HG03060 (cell line): ENCODE results near the gene FOSL1.
A peak's percentile ranks its signal among the peaks of the same experiment; 100 is the strongest.

Source experiments
- ATAC-seq: cut with Tn5 transposase; IDR thresholded peaks from one replicate; pipeline ENCODE4 v1.9.1; 2021; ENCODE audit warnings: low read depth, moderate number of reproducible peaks; ENCODE audit not compliant: unreplicated experiment

Gene FOSL1

GRCh38 chr11:65883058-65883761 lies 17.0 kb downstream of the FOSL1 start:
- no peak for ATAC-seq

DNA sequence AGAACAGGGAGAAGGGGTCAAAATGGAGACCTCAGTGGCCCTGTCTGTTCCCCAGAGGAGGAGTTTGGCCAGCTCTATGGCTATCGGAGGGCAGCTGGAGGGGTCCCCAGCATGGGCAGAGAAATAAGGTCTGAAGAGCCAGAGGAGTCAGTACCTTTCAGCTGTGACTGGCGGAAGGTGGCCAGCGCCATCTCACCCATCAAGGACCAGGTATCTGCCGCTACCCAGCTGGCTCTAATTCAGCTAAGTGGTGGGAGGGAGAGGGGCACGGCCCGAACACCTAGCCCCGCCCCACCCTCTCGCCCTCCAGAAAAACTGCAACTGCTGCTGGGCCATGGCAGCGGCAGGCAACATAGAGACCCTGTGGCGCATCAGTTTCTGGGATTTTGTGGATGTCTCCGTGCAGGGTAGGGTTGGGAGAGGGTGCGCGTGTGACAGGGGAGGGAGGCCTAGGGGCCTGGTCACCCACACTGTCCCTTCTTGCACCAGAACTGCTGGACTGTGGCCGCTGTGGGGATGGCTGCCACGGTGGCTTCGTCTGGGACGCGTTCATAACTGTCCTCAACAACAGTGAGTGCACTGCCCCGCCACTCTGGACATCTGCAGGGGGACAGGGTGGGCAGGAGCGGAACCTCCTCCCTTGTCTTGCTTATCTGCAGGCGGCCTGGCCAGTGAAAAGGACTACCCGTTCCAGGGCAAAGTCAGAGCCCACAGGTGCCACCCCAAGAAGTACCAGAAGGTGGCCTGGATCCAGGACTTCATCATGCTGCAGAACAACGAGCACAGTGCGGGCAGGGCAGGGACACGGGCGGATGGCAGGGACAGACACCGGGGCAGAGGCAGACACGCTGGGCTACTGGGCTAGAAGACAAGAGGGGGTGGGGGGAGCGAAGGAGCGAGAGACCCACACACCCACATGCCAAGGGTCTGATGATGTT lies 17.8 kb downstream of the FOSL1 start:
- no peak for ATAC-seq

DNA sequence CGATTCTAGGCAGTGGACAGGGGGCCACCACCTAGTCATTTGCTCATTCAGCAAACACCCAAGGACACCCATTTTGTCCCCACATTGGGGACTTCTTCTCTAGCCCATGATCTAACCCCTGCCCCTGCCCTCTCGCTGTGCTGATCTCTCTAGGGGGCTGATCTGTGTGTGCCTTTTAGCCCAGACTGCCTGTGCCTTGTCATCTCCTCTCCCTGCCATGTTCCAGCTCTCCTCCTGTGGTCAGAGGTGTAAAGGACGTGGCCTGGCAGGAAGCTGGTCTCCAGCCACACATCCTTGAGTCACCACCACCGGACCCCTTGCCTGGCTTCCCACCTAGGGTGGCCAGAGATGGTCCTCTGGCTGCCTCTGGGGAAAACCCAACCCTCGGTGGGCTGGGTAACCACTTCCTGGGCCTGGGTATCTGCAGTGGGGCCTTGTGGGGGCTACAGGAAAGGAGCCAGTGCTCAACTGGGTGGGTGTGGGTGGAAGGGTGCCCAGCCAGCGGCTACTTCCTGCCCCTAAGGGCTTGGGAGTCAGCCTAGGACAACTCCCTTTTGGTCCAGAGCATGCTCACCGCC lies 19.3 kb downstream of the FOSL1 start:
- ATAC-seq = no peak

- no peak for ATAC-seq
Observed at GRCh38 chr11:65880027-65880426, 20.2 kb downstream of the FOSL1 start.

GRCh38 chr11:65879617-65880016 lies 20.6 kb downstream of the FOSL1 start, which contains the start of gene CTSW:
TSS of gene CTSW (plus strand) at chr11:65879837. CDS start at chr11:65879855, 18 bp downstream.
- ATAC-seq = no peak

DNA sequence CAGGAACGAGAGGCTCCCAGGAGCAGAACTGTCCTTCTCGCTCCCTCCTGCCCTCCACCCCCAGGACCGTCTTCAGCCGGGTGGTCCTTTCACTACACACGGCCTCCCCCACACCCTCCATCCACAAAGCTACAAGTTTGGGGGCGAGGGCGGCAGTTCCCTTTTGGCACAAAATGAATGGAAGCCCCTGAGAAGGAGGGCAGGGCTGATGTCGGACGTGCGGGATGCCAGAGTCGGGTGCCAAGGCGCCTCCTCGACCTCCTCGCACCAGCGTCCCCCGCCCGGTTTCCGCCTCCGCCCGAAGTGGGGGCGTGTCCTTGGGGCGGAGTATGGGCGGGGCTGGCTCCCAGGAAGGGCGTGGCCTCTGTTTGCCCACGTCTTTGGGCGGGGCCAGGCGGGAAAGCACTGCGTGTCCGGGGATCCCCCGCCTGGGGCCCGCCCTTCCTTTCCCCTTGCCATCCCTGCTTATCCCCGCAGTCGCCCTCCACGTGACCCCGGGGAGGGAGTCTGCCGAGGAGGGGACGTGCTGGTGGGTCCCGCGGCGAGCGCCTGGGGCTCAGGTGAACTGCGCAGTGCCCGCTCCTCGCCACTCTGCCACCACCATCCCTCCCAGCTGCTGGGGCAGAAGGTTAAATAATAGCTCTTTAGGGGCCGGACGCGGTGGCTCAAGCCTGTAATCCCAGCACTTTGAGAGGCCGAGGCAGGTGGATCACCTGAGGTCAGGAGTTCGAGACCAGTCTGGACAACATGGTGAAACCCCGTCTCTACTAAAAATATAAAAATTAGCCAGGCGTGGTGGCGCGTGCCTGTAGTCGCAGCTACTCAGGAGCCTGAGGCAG lies 26.7 kb downstream of the FOSL1 start:
- ATAC-seq = peak; percentile 73

GRCh38 chr11:65872586-65873317 lies 27.4 kb downstream of the FOSL1 start, which contains the start of gene EFEMP2:
TSS of gene EFEMP2 (minus strand) at chr11:65872800. CDS start at chr11:65872354, 446 bp downstream.
- ATAC-seq = no peak

DNA sequence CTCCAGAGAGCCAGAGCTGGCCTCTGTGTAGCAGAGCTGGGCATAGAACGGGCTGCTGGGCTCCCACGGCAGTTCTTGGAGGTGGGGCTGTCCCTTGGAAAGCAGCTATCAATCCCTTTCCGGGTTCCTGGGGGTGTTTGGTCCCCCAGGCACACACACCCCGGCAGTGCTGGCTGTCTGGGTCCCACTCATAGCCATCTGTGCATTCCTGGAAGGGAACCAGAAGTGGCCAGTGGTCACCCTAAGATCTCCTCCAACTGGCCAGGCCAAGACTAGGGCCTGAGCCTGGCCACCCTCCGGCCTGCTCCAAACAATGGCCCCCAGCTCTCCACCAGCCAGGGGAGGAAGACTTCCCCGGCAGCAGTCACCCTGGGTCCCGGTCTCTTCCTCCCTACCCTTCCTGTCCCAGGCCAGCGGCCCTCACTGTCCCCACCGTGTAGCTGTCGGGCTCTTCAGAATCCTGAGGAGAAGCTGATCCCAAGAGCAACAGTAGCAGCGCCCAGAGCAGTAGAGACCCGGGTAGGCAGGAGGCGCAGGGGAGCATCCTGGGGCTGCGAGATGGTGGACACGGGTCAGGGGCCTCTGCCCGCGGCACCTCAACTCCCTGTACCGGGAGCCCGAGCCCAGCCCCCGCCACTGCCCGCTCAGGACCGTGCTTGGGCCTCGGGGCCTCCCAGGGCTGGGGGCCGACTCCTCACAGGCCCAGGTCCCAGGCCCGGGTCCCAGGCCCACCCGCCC lies 28.2 kb downstream of the FOSL1 start:
- no peak for ATAC-seq

DNA sequence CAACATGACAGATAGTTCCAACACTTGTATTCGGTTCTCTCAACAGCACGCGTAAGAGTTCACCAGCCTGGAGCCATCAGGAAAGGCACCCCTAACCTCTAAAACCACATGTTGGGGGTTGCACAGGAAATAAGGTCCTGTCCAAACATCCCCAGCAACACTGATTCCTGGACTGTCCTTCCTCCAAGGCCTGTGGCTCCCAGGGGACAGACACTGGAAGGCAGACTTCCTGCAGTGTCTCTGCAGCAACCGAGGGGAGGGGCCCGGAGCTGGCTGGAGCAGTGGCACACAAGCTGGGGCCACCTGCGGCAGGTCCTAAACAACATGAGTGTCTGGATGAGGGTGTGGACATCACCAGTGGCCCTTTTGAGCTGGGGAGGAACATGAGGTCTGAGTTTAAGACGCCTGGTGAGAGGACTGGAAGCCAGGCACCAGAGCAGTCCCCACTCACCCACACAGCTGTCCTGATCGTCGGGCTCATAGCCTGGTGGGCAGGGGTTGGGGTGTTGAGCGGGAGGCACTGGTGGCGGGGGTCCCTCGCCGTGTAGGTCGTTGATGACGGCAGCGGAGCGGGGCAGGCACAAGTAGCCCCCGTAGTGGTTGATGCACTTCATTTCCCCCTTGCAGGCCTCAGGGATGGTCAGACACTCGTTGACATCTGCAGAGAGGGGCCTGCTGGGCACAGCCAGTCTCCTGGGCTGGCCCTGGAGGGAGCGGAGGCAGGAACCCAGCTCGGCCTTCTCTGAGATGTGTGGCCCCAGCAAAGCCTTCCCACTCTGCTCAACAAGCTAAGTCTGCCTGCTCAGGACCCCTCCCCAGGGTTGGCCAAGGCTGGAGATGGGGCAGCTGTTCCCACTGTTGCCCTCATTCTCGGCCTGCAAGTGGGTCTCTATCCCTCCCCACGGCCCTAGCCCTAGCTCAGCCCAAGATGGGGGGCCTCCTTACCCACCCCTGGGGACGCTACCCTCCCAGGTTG lies 29.2 kb downstream of the FOSL1 start:
- ATAC-seq = no peak

GRCh38 chr11:65870307-65870658 lies 29.9 kb downstream of the FOSL1 start:
- no peak for ATAC-seq

- ATAC-seq = no peak
Observed at GRCh38 chr11:65869643-65870306, 30.4 kb downstream of the FOSL1 start.

- no peak for ATAC-seq
Observed at GRCh38 chr11:65868907-65869306, 31.3 kb downstream of the FOSL1 start.

- no peak for ATAC-seq
Observed at GRCh38 chr11:65868076-65868667, 32.0 kb downstream of the FOSL1 start.

DNA sequence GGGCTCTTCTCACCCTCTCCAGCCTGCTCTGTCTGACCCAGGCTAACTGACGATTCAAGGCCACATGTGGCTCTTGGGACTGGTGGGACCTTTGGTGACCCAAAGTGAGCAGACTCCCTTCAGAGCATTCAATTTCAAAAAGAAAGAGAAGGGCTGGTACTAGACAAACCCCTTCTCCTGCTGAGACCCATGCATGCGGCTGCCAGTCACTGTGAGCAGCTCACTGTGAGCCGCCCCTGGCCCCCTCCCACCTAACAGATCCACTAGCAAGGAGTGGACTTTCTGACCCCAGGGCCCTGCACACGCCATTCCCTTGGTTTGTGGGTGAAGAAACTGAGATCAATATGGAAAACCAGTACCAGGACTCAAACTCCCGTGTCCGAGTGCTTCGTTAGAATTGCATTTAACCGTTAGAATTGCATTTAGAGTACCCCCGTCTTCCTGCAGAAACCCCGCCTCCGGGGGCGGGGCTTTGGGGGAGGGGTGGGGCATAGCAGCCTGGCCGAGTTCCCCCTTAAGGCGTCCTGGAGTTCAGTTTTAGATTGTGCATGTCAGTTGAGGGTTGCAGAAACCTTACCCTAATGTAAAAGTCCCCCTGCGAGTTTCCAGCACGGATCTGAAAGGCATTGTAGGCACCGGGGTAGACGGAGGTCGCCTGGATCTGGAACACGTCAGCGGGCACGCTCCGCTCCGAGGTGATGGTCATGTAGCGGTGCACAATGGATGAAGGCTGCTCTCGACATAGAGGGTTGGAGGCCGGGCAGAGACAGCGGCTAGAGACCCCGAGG lies 32.7 kb downstream of the FOSL1 start:
- no peak for ATAC-seq

DNA sequence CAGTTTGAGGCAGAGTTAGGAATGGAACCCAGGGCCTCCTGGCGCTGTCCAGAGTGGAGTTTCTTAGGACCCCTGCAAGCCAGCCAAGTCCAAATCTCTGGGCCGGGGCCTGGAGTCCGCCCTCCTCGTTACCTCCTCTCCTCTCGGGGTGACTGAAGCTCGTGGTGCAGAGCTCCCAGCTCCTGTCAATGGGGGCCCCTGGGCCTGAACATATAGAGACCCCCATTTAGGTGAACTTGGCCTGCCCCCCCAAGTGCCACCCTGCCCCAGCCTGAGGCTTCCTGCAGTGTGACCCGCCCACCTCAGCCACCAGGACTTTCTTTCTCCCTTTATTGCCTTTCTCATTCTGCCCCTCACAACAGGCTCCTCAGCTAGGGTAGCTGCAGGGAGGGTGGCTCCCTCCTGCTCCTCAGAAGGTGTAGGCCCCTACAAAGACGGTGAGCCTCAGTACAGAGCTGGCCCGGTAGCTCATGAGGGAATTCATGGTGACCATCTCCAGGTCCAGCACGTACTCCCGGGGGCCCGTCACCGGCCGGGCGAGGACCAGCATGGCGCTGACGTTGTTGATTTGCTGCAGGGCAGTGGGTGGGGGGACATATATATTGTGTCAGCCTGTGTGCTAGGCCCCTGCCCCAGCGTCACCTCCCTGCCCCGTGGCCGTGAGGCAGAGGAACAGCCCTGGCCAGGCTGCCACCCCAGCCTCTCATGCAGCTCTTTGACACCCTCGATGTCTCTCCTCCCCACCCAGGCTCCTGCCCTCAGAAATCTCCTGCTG lies 33.5 kb downstream of the FOSL1 start:
- ATAC-seq = no peak
